Thymus (tissue), 11 donors: ENCODE results near the gene SERGEF. TPM values are rescaled to one million over a fixed set of nuclear protein-coding genes. Genes with fewer than 3 reads are reported as not detected.

Experiments used
- DNase-seq, 9 donors: peaks; one replicate each; pipeline ENCODE4 v3.0.0-alpha.2; 2013; ENCODE audit warnings: low spot score in 9 of 9, low read depth in 6 of 9, missing footprints in 1 of 9
- H3K27ac ChIP-seq, 2 donors: one replicate each; pipeline ENCODE4 v1.5.1; 2013; ENCODE audit warnings: control low read depth in 1 of 2, low read depth in 1 of 2, low read length in 1 of 2, mild to moderate bottlenecking in 1 of 2, moderate library complexity in 1 of 2
- H3K27me3 ChIP-seq, 2 donors: one replicate each; pipeline ENCODE4 v1.5.1; 2013; ENCODE audit warnings: low read length in 1 of 2; ENCODE audit not compliant: control insufficient read depth in 2 of 2, insufficient read depth in 1 of 2
- H3K36me3 ChIP-seq, 2 donors: one replicate each; pipeline ENCODE4 v1.5.1; 2013; ENCODE audit warnings: low read length in 1 of 2, mild to moderate bottlenecking in 1 of 2, moderate library complexity in 1 of 2; ENCODE audit not compliant: control insufficient read depth in 2 of 2, insufficient read depth in 2 of 2
- H3K4me1 ChIP-seq, 2 donors: one replicate each; pipeline ENCODE4 v1.5.1; 2013; ENCODE audit warnings: low read length in 2 of 2; ENCODE audit not compliant: control insufficient read depth in 2 of 2, insufficient read depth in 2 of 2
- H3K4me3 ChIP-seq, 2 donors: one replicate each; pipeline ENCODE4 v1.5.1; 2013; ENCODE audit warnings: low read length in 2 of 2, control low read depth in 1 of 2, mild to moderate bottlenecking in 1 of 2
- H3K9me3 ChIP-seq, 2 donors: one replicate each; pipeline ENCODE4 v1.5.1; 2013; ENCODE audit warnings: low read length in 1 of 2, mild to moderate bottlenecking in 1 of 2; ENCODE audit not compliant: control insufficient read depth in 2 of 2, insufficient read depth in 1 of 2
- WGBS: extraction: QIAGEN DNeasy Blood & Tissue Kit; methylation state at CpG from one replicate; pipeline ENCODE4 v1.1.7; 2013; 5-methylcytosine and 5-hydroxymethylcytosine counted together
- polyA plus RNA-seq: library from polyadenylated mRNA; stranded (reverse); fragments of 200-250 nt; gene quantifications from one replicate; pipeline ENCODE4 v1.2.3, GENCODE V29; 2013
- total RNA-seq: library from RNA; stranded (reverse); fragments of 120-200 nt; gene quantifications from one replicate; pipeline ENCODE4 v1.2.4, GENCODE V29; 2013
- donor health status: healthy.

The SERGEF gene
- total and polyA plus RNA-seq, 2 donors: 52.8 to 84.2 TPM

GRCh38 chr11:17776212-17776875, 236.5 kb downstream of the SERGEF start:
- Histone ChIP-seq H3K4me3 (no peak overlapping the region), H3K27ac (no peak overlapping the region), H3K4me1 (no peaks in the 10 kb centered on the region), H3K9me3 (no peaks in the 10 kb centered on the region), H3K36me3 (no peaks in the 10 kb centered on the region), H3K27me3 (no peaks in the 10 kb centered on the region)
- no peak for DNase-seq
- WGBS: 89% methylated on average over 15 of the region's 15 CpGs

- no peak for DNase-seq
- 93% methylated on average over 18 of the region's 18 CpGs for WGBS
These were observed 237.2 kb downstream of the SERGEF start for GRCh38 chr11:17775507-17776211.

GRCh38 chr11:17775035-17775348, 237.9 kb downstream of the SERGEF start:
- no peaks in the 10 kb centered on the region for H3K4me1 ChIP-seq
- H3K27me3 ChIP-seq: no peaks in the 10 kb centered on the region
- no peak overlapping the region for H3K4me3 ChIP-seq
- no peak overlapping the region for H3K27ac ChIP-seq
- DNase-seq: no peak
- no peaks in the 10 kb centered on the region for H3K9me3 ChIP-seq
- 98% methylated on average over 3 of the region's 3 CpGs for WGBS
- no peaks in the 10 kb centered on the region for H3K36me3 ChIP-seq

More at GRCh38 chr11:17775507-17776211, 237.2 kb downstream of the SERGEF start:
- Histone ChIP-seq H3K9me3 (no peaks in the 10 kb centered on the region), H3K27ac (no peak overlapping the region), H3K36me3 (no peaks in the 10 kb centered on the region), H3K27me3 (no peaks in the 10 kb centered on the region), H3K4me3 (no peak overlapping the region), H3K4me1 (no peaks in the 10 kb centered on the region)

- no peak overlapping the region for H3K4me3 ChIP-seq
- no peaks in the 10 kb centered on the region for H3K36me3 ChIP-seq
- 90% methylated on average over 12 of the region's 12 CpGs for WGBS
- no peak overlapping the region for H3K27ac ChIP-seq
- H3K27me3 ChIP-seq: no peaks in the 10 kb centered on the region
- H3K4me1 ChIP-seq: no peaks in the 10 kb centered on the region
- H3K9me3 ChIP-seq: no peaks in the 10 kb centered on the region
- DNase-seq: no peak
These were observed 238.4 kb downstream of the SERGEF start for GRCh38 chr11:17774232-17775034.

- Histone ChIP-seq H3K4me1 (no peaks in the 10 kb centered on the region), H3K9me3 (no peaks in the 10 kb centered on the region), H3K36me3 (no peaks in the 10 kb centered on the region), H3K4me3 (no peak overlapping the region), H3K27ac (no peak overlapping the region), H3K27me3 (no peaks in the 10 kb centered on the region)
- 97% methylated on average over 6 of the region's 6 CpGs for WGBS
- no peak for DNase-seq
These were observed 239.2 kb downstream of the SERGEF start for GRCh38 chr11:17773674-17774073.

GRCh38 chr11:17772704-17773600, 239.9 kb downstream of the SERGEF start:
- no peak for DNase-seq
- no peaks in the 10 kb centered on the region for H3K4me1 ChIP-seq
- H3K36me3 ChIP-seq: no peaks in the 10 kb centered on the region
- no peaks in the 10 kb centered on the region for H3K9me3 ChIP-seq
- WGBS: 94% methylated on average over 31 of the region's 31 CpGs
- no peak overlapping the region for H3K27ac ChIP-seq
- H3K27me3 ChIP-seq: no peaks in the 10 kb centered on the region
- H3K4me3 ChIP-seq: no peak overlapping the region

- Histone ChIP-seq H3K36me3 (no peaks in the 10 kb centered on the region), H3K4me1 (no peaks in the 10 kb centered on the region), H3K27ac (no peak overlapping the region), H3K9me3 (no peaks in the 10 kb centered on the region), H3K27me3 (no peaks in the 10 kb centered on the region), H3K4me3 (no peak overlapping the region)
- DNase-seq: no peak
- 97% methylated on average over 37 of the region's 37 CpGs for WGBS
These were observed 240.9 kb downstream of the SERGEF start for GRCh38 chr11:17771841-17772401.

GRCh38 chr11:17771415-17771814, 241.4 kb downstream of the SERGEF start:
- DNase-seq: no peak
- Histone ChIP-seq H3K9me3 (no peaks in the 10 kb centered on the region), H3K27me3 (no peaks in the 10 kb centered on the region), H3K36me3 (no peaks in the 10 kb centered on the region), H3K4me3 (no peak overlapping the region), H3K27ac (no peak overlapping the region), H3K4me1 (no peaks in the 10 kb centered on the region)
- WGBS: 95% methylated on average over 17 of the region's 17 CpGs
